NOMO-1 (cell line): ENCODE results near the gene SERINC5.

ENCODE experiments used
- DNase-seq, 2 experiments: peaks; one replicate each; lab custom pipeline; 2025; ENCODE audit not compliant: unreplicated experiment in 2 of 2; lab: John Stamatoyannopoulos, UW

The SERINC5 gene

DNA sequence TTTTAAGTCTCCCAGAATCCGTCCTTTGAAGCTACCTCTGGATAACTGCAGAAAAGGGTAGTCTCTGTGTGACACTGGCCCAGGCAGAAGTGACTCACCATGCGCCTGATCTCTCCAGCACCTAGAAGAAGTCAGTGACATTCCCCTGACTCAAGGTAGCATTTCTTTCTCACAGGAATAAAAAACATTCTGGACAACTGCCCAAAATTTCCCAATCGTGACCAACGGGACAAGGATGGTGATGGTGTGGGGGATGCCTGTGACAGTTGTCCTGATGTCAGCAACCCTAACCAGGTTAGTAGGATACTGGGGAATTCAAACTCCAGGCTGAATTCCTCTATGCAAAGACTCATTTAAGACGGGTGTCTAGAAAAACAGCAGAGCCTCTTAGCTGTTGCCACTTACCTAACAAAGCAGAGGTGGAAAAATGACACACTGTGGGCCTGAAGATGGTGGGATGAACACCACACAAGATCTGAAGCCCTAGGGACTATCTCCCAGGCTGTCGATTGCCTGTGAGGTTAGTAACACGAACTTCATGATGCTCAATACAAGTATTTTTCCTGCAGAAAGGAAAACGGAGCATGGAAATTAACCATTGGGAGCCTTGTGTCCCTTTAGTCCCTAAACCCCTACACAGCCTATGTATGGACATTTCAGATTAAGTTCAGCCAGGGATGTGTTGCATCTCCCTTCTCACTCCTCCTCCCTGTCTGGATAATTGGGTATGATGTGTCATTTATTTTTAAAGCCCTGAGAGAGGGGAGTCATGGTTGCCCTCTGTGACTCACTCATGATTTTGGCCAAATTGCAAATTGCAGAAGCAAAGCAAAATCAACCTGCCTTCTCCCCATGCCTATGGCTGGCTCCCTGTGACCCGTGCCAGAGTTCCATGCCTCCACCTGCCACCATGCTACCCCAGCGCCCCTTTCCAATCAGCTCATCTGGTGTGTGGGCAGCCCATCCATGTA is 183.5 kb downstream of the SERINC5 start:
- DNase-seq = peak; percentile 5 to 30

DNA sequence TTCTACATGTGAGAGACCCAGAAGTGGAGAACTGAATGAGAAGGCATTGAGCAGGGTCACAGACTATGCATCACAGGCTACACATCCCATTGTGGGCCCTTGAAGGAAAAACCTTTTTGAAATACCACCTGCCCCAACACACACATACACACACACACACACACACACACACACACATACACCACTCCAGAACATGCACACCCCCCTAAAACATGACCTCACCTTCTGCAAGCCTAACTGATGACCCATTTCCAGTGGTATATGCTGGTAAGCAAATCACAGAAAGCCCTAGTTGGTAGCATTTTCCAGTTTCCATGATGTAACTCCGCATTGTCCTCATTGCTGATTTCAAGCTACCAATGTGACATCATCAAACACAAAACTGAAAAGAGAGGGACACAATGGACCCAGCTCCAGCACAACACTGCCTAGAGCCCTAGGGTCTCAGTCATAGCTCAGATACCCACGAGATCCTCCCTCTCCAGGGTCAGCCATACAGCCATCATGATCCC is 184.3 kb downstream of the SERINC5 start:
- DNase-seq = no peak

DNA sequence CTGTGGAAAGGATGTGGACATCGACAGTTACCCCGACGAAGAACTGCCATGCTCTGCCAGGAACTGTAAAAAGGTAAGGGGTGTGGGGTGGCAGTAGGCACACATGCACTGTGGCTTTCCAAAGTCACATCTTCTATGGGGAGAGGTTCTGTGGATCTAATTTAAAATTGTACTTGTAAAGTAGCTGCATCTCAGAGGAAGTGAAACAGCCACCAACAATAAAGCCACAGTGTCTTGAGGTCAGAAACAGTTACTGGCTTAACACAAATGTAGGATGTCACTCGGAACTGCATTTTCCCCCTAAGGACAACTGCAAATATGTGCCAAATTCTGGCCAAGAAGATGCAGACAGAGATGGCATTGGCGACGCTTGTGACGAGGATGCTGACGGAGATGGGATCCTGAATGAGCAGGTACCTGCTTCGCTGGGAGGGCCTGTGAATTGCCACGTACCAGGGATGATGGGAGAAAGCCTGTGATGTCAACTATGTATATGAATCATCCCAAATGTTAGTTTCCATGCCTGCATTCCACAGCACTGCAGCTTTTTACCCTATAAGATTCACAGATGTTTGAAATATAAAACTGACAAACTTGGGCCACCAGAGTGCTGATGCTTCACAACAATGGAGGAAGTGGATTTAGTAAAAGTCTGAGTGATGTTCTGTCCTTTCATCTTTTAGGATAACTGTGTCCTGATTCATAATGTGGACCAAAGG is 185.4 kb downstream of the SERINC5 start:
- peak; percentile 85 to 88 for DNase-seq

DNA sequence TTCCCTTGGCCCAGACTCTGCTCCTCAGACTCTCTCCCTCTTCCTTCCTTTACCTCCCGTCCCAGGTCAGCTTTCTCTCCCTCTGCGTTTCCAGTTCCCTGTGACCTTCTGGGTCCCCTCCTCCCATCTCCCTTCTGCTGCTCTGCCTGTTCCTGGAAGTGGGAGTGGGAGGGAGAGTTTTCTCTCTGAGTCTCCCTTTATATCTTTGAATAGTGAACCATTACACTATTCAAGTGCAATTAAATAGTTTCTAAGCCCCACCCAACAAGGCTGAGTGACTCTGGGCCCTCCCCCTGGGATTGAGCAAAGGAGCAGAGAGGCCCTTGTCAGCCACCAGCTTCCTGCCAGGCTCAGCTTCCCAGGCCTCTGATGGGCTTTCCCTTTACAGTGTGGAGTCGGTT is 185.9 kb downstream of the SERINC5 start:
- DNase-seq = peak; percentile 80 to 85

DNA sequence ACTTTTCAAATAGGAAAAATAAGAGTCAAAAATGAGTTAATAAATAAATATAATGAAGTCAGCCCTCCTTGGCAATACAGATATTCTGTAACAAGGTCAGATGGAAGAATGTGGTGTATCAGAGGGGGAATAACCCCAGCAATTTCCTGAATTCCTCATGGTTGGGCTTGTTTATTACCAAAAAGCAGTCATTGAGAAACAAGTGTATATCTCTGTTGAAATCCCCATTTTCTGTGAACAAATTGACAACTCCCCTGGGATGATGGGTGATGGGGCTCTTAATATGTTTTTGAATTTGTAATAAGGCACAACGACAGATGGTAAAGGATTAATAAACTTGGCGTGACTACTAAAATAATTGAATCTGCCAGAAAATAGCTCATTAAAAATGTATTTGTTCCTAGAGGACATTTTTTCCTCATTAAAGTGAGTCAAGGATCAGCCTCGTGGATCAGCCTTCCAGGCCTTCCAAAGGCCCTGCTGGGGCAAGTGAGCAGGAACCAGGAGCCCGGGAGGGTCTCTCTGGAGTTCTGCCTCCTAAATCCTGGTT is 186.5 kb downstream of the SERINC5 start:
- DNase-seq = no peak

DNA sequence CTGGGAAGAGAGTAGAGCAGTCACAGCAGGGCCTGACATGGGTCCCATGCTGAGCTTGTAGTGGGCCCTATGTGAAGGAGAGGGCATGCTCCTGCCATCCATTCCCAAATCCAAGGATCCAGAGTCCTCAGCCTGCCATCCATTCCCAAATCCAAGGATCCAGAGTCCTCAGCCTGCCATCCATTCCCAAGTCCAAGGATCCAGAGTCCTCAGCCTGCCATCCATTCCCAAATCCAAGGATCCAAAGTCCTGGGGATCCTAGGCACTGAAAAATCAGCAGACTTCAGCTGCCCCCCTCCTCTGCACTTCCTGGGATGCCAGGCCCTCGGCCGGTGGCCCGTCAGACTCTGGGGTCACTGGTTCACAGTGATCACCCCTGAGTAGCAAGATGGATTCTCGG is 187.1 kb downstream of the SERINC5 start:
- no peak for DNase-seq

DNA sequence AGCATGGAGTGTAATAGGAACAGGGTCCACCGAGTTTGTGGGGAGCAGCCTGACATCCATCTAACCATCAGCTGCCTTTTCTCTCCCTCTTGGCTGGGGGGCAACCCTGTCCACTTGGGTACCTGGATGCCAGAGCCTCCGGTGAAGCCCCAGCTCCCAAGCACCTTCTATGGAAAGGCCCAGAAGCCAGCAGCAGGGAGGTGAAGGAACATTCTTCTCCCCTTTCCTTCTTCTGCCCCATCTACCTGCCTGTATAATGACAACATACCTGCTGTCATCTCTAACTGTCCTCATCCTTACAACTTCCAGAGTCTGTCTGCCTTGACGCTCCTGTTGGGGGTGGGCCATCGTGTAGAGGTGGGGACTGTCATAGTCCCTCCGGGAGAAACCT is 187.6 kb downstream of the SERINC5 start:
- no peak for DNase-seq

DNA sequence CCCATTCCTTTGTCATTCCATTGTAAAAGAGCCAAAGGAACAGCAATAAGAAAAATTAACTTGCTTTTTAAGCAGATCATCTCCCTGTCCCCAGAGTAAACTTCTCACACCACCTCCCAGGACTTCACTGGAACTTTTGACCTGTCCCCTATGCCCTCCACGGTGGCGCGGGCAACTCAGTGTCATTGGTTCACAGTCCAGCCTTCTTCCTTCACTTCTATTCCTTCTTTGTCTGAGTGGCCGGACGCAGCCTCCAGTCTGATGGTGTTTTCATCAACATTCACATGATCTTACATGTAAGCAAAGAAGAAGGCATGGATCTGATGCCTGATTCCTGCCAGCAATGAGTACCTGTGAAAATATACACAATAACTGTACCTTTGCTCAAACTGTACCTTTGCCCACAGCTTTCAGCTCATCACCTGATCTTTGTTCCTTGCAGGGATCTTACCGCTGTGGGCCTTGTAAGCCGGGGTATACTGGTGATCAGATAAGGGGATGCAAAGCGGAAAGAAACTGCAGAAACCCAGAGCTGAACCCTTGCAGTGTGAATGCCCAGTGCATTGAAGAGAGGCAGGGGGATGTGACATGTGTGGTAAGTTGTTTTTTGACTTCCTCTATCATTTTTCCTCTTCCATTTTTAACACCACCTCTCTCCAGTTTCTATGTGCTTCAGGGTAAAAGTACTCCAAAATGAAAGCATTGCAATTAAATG is 188.2 kb downstream of the SERINC5 start:
- DNase-seq = peak; percentile 4 to 36

DNA sequence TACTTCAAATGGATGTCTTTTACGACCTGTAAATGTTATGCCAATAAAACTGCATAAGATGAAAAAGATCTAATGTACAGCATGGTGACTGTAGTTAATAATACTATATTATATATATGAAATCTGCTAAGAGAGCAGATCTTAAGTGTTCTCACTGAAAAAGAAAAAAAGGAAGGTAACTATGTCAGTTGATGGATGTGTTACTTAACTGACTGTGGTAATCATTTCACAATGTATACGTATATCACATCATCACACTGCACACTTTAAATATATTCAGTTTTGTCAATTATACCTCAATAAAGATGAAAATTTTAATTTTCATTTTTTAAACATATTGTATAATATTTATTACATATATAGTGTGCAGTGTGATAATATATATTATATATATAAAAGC is 188.8 kb downstream of the SERINC5 start:
- peak in 1 of 2 experiments; percentile 87 for DNase-seq

DNA sequence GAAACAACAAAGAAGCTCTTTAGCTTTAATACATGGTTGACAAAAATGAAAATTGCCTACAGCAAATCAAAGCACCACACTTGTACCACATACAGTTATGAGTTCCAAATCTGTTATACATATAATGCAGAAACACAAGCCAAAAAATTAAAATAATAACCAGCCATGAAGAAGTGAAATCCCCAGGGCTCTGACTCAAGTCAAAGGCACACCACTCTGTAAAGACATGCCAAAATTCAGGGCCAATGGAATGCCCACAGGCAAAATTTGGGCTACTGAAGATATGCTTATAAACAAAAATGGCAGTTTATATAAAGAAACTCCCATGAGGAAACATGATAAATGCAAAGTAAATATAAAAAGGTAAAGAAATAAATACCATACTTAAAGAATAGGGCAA is 191.7 kb downstream of the SERINC5 start:
- DNase-seq = no peak
